Activated T-helper 1 cell treated with anti-CD3 and anti-CD28 coated beads, Interleukin-2, amount 50 U/mL, for 16 hours (primary cell): Measurements from ENCODE around the gene RHOF.
"Not testable (repeated sequence)": the region's sequence is repeated elsewhere in the genome, so short reads cannot be mapped to it uniquely, and the experiment has no call there.

Experiments
- DNase-seq, 2 donors: peaks; one replicate each; pipeline ENCODE4 v3.0.0-alpha.2; 2020; ENCODE audit warnings: low read depth in 1 of 2, low spot score in 1 of 2

Gene RHOF

DNA sequence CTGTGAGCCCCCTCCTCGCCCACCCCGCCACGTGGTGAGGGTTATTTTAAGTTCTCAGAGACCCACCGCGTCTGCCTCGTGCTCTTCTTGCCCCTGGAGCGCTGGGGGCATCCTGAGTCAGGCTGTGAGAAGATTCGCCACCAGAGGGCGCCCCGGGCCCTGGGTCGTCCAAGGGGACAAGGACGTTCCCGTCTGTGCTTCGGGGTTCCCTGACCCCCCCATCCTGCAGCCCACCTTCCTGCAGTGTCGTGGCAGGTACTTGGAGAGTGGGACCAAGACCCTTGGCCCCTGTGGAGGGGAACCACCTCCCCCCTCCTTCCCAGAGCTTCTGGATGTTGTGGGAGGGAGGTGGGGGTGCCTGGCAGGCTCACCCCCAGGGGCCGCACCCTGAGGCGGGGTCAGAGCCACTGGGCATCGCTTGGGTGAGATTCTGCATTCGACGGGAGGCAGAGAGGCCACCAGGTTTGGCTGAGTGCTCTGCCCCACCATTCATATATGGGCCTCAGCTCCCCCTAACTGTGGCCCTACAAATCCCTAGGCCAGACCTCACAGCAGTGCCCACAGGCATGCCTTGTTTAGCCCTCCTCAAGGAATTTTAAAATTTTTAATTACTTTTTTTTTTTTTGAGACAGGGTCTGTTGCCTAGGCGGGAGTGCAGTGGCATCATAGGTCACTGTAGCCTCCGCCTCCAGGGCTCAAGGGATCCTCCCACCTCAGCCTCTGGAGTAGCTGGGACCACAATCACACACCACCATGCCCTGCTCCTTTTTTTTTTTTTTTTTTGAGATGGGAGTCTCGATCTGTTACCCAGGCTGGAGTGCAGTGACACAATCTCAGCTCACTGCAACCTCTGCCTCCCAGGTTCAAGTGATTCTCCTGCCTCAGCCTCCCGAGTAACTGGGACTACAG is 17.0 kb downstream of the RHOF start:
- peak; percentile 81 to 93 for DNase-seq

DNA sequence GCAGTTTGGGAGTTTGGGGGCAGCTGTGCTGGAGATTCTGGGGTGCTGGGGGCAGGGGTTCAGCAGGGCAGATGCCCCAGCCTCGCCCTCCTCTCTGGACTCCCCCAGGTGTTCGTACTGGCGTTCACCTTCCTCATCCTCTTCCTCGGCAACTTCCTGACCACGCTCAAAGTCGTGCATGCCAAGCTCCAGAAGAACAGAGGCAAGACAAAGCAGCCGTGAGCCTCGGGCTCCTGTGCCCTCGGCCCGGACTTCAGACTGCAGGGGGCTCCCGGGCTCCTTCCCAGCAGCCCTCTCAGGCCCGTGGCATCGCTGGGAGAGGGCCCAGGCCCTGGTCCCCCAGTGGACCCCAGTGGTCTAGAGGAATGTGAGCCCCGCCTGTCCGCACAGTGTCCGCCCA is 18.0 kb downstream of the RHOF start:
- no peak for DNase-seq

DNA sequence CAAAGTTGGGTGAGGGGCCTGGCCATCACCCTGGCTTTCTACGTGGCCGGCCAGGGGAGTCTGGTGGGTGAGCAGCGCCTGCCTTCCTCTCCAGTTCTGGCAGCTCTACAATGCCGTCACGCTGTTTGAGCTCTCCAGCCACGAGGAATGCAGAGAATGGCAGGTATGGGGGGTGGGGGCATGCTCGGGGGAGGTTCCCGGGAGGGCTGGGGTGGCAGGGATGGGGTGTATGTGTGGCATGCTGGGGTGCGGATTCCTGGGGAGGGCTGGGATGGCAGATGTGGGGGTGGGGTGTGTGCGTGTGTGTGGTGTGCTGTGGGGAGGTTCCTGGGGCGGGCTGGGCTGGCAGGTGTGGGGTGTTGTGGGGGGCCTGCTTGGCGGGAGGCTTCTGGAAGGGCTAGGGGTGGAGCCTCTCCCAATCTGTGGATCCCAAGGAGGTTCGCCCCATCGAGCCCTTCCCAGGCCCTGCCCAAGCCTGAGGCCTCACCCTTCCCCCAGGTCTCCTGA is 18.5 kb downstream of the RHOF start:
- DNase-seq, result no peak

DNA sequence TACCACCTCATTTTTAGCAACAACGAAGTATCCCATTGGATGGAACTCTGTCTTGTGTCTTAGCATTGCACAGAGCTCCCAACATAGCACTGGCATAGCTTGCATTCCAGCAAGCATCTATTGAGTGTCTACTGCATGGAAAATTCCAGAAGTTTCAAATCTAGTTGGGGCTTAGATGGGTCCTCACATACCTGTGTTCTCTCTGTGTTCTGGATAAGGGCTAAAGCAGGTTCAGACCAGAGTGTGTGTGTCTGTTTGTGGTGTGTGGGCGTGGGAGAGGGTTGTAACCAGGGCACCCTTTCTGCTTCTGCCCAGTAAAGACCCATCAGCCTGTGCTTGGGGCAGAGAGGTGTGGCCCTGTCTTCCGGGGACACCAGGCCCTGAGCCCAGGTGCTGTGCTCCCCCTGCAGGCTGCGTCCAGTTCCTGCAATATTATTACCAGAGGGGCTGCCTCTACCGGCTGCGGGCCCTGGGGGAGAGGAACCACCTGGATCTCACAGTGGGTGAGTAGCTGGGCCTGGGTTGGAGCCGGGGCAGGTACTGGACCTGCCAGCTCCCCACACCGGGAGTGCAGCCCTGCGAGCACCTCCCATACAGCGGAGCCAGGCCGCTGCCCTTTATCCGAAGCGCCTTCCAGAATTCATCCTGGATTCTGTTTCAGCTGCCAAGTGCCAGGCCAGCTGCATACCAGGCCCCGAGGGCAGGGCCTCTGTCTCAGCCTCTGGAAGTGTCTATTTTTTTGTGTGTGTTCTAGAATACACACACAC is 20.3 kb downstream of the RHOF start:
- peak; percentile 57 to 66 for DNase-seq

DNA sequence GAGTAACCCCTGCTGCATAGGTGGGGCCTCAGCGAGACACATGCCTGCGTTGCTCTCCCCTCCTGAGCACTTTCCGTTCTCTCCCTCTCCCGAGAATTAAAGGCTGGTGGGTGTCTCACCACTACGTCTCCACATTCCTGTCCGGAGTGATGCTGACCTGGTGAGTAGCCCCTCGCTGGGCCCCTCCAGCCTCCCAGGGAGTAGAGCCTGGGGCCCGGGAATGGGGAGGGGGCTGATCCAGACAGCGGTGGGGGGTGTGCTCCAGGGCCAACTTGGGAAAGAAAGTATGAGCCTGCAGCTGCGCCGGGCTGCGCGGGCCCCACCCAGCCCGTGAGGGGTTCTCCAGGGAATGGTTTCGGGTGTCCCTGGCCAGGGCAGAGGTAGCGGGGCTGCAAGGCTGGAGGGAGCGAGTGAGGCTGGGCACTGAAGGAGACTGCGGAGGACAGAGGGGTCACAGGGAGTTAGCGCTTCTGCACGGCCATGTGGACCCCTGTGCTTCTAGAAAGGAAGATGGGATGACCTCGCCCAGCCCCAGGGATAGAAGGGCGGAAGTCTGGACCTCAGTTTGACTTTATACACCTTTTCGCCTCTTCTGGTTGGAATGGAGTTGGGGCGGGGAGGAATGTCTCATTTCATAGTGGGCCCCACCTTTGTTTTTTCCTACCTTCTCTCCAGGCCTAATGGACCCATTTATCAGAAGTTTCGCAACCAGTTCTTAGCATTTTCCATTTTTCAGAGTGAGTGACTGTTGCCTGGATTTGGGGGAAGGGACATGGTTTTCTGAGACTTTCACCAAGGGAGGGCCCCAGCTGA is 22.5 kb downstream of the RHOF start:
- no peak for DNase-seq

DNA sequence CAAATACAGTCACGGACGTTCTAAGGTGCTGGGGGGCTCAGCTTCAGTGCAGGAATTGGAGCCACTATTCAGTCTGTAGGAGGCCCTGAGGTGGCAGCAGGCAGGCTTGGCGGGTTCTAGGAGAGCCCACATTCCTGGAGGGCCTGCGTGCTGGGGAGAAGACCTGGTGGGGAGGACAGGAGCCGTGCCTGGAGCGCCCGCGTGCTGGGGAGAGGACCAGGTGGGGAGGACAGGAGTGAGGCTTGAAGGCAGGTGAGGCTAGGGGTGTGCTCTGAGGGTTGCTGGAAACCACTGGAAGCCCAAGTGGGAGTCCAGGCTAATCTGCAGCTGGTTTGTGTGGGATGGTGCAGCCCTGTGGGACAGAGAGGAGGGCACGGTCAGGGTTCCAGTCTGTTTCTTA is 23.1 kb downstream of the RHOF start:
- DNase-seq, result no peak

DNA sequence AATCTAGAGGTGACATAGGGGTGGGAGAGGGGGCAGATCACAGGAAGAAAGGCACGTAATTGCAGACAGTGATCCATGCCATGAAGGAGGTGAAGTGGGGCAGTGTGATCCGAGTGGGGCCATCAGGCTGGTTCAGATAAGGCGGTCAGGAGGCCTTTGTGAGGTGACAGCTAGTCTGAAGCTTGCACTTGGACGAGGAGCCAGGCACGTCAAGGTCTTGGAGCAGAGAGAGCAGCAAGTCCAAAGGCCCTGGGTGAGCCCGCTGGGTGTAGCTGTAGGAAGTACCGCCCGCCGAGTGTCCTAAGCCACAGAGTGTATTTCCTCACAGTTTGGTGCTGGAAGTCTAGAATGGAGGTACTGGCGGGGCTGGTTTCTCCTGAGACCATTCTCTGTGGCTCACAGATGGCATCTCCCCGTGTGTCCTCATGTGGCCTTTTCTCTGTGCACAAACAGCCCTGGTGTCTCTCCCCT is 23.6 kb downstream of the RHOF start:
- no peak for DNase-seq

DNA sequence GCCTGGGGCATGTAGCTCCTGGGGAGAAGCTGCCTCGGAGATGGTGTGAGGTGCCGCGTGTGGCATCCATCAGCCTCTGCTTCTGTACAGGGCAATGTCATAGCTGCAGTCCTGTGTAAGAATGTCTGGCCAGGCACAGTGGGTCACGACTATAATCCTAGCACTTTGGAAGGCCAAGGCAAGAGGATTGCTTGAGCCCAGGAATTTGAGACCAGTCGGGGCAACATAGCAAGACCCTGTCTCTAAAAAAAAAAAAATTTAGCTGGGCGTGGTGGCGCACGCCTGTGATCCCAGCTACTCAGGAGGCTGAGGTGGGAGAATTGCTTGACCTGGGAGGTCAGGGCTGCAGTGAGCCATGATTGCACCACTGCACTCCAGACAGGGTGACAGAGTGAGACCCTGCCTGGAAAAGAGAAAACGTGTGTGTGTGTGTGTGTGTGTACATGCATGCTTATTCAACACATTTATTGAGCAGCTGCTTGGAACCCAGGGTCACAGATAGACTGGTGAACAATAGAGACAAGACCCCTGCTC is 24.1 kb downstream of the RHOF start:
- DNase-seq, result no peak

DNA sequence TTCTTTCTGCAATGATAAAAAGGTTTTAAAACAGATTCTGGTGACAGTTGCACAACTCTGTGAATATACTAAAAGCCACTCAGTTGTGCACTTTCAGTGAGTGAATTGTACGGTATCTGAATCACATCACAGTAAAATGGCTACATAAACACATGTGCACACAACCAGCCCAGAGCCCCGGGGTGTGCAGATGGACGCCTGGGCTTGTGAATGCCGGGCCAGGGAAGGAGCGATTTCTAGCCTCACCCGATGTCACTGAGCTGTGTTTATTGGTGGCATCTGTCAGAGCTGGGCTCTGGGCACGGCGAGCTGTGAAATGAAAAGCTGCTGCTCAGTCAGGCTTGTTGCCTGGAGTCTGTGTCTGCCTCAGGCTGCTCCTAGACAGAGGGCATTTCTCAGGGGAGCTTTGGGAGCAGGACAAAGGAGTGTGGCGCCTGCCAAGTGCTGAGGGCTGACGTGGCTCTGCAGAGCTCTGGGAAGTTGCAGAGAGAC is 25.9 kb downstream of the RHOF start:
- DNase-seq, result no peak

DNA sequence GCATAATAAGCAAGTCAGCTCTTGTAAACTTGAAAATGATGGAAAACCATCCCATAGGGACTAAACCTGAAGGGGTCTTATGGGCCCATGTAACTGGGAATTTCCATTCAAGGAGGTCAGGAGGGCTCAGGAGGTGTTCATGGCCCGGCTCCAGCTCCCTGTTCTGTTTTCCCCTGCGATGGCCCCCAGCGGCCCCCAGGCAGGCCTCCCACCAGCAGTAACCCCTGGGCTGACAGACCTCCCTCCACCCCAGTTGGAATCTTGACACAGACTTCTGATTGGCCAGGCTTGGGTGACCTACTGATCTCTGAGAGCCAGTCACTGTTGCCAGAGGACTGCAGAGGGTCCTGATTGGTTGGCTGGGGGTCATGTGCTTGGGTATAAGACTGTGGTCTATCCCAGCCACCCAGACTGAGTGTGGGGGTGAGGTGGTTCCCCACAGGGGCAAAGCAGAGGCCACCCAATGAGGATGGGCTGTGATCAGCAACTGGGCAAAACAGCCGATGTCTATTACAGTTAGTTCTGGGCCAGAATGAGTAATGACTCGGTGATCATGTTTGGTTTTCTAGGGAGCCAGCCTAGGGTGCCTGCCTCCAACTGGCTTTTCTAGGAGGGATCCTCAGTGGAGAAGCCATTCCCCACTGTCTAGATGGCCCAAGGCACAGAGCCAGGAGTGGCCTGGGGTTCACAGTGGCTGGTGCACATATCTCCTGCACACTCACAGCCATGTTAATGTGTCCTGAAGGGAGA is 27.0 kb downstream of the RHOF start:
- DNase-seq, result no peak

DNA sequence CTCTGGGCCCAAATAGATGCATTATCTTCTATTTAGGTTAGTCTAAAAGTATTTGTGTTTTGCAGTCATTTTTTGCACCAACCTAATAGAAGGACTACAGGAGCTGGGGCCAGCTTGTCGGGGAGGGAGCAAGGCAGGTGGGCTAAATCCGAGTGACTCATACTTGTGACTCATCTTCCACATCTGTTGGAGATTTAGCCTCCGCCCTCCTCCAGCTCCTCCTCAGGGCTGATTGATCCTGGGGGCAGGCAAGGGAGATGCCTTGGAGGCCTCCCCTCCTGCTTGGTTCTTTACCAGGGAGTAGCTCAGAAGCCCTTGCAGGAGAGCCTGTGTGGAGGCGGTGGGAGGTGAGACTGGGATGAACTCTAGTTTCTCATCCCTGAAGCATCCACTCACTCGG is 27.9 kb downstream of the RHOF start:
- DNase-seq, result no peak

DNA sequence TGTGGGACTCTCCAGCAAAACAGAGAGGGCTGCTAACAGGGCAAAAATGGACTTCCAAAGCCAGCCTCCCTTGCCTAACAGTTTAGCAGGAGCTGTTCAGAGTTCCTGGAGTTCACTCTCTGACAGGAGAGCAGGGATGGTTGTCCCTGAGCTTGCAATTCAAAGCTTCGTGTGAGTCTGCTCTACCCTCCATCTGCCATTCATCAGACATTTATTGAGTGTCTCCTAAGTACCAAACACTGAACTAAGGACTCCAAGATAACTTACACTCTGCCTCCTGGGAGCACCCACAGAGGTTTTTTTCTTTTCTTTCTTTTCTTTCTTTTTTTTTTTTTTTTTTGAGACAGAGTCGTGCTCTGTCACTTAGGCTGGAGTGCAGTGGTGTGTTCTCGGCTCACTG is 28.7 kb downstream of the RHOF start:
- no peak for DNase-seq

DNA sequence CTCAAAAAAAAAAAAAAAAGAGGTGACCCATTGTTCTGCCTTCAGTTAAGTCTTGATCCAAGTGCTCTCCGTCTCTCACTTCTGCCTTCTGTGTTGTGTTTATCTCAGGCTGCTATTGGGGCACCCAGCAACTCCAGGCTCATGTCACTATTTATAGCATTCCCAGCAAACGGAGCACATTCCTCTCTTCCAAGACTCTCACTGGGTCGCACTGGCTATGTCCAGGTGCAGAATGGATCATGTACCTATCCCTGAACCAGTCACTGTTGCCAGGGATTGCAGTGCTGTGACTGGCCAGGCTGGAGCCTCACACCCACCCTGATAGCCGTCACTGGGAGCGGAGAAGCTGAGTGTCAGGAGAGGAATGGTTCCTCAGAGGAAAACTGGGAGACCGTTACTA is 31.2 kb downstream of the RHOF start:
- no peak for DNase-seq

DNA sequence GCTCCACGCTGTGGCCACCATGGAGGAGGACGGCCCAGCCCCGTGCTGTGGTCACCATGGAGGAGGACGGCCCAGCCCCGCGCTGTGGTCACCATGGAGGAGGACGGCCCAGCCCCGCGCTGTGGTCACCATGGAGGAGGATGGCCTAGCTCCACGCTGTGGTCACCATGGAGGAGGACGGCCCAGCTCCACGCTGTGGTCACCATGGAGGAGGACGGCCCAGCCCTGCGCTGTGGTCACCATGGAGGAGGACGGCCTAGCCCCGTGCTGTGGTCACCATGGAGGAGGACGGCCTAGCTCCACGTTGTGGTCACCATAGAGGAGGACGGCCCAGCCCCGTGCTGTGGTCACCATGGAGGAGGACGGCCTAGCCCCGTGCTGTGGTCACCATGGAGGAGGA is 35.0 kb downstream of the RHOF start:
- DNase-seq, result not testable (repeated sequence)

DNA sequence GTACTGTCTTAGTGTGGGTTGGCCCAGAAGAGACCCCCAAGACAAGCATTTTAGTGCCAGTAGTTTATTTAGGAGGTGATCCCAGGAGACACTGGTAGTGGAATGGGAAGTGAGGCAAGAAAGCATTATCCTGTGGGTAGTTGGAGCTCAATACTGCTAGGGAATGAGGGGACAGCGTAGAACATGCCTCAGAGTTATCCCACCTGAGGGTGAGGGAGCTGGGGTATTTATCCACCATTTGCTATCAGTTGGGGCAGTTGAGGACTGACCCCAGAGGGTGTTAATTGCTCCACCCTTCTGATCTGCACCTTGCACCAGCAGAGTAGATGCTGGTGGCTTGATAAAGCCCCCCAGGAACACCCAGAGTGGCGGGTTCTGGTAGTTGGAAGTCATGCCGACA is 37.9 kb downstream of the RHOF start:
- DNase-seq, result no peak

DNA sequence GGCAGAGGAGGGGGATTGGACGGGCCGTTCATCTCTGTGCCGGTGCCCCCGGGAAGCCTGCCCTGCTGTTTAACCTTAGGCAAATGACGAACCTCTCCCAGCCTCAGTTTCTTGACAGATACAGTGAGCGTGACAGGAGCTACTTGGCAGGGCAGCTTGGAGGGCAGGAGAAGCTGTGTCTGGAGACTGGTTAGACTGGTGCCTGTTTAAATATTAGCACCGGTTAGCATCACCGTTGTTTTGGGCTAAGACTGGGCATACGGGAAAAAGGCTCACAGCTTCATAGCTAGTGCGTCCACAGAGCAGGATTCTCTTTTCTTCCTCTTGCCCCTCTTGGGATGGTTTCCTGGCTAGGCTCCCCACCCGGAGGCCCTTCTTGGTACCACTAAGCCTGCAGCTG is 38.7 kb downstream of the RHOF start:
- DNase-seq, result no peak

DNA sequence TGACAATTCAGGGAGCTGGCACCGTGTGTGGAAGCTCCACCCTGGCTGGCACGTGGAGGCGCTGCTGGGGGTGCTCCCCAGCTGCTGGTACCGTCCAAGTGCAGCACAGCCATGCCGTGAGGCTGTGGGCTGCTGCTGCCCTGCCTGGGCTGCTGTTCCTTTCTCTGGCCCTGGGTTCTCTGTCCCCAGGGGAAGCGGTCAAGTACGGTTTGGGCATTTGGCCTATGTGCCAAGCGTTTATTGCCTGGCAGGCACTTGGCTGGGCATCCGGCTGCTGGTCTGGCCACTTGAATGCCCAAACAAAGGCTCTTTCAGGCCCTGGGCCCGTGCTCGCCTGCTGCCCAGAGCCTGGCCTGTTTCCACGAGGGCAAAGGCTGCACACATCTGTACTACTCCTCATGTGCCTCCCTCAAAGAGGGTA is 39.6 kb downstream of the RHOF start:
- DNase-seq, result no peak

DNA sequence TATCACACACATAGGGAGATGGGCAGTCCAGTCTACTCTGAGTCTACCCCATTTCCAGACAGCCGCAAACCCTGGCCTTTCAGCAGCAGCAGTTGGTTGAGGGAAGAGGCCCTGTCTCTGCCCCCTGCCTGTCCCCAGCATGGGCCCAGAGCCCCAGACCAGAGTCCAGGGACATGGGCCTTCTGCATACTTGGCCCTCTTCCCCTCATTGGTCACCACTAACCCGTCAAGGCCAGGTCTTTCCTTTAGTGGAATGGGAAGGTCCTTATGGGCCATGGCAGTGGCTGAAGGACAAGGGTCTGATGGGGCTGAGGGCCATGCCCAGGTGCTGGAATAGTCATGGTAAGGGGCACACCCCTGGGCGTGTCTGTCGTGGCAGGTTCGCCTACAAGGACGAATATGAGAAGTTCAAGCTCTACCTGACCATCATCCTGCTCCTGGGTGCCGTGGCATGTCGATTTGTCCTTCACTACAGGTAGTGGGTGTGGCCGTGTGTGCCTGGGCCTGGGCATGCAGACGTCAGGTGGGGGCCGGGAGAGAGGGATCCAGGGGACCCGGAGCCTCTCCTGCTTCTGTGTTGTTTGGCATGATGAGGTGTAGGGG is 41.6 kb downstream of the RHOF start:
- DNase-seq, result no peak

DNA sequence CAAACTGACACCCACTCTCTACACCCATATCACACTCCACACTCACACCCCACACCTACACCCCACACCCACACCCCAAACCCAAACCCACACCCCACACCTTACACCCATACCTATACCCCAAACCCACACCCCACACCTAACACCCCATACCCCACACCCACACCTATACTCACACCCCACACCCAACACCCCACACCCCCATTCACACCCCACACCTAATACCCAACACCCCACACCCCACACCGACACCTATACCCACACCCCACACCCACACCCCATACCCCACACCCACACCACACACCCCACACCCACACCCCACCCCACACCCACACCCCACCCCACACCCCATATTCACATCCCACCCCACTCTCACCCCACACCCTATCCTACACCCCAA is 42.5 kb downstream of the RHOF start:
- DNase-seq, result no peak

DNA sequence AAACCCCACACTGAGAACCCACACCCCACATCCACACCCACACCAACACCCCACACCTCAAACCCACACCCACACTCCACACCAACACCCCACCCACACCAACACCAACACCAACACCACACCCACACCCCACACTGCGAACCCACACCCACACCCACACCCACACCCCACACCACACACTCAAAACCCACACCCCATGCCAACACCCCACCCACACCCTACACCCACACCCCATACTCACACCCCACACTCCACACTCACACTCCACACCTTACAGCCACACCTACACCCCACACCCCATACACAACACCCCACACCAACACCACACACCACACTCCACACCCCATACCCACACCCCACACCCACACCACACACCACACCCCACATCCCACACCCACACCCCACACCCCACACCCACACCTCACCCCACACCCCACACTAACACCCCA is 43.0 kb downstream of the RHOF start:
- no peak for DNase-seq
